ENCODE results near the gene GLIS1.

The GLIS1 gene

GRCh38 chr1:53514436-53514835, 224.5 kb downstream of the GLIS1 start:
- DNase-seq: no peak

- DNase-seq: no peak
These were observed 225.1 kb downstream of the GLIS1 start for GRCh38 chr1:53513846-53514245.

- no peak for DNase-seq
These were observed 225.9 kb downstream of the GLIS1 start for GRCh38 chr1:53512807-53513755.

- no peak for DNase-seq
These were observed 226.8 kb downstream of the GLIS1 start for GRCh38 chr1:53511933-53512806.

GRCh38 chr1:53511323-53511932, 227.5 kb downstream of the GLIS1 start:
- DNase-seq: no peak

- DNase-seq: no peak
These were observed 228.7 kb downstream of the GLIS1 start for GRCh38 chr1:53510215-53510614.

- DNase-seq: no peak
These were observed 229.2 kb downstream of the GLIS1 start for GRCh38 chr1:53509775-53510174.

- no peak for DNase-seq
These were observed 229.8 kb downstream of the GLIS1 start for GRCh38 chr1:53508991-53509666.

- no peak for DNase-seq
These were observed 230.6 kb downstream of the GLIS1 start for GRCh38 chr1:53508056-53508990.

- no peak for DNase-seq
These were observed 231.7 kb downstream of the GLIS1 start for GRCh38 chr1:53507116-53507820.

- no peak for DNase-seq
These were observed 232.5 kb downstream of the GLIS1 start for GRCh38 chr1:53506355-53507050.

GRCh38 chr1:53505891-53506290, 233.1 kb downstream of the GLIS1 start:
- DNase-seq: no peak

- no peak for DNase-seq
These were observed 233.6 kb downstream of the GLIS1 start for GRCh38 chr1:53505401-53505800.

- DNase-seq: no peak
These were observed 234.1 kb downstream of the GLIS1 start for GRCh38 chr1:53504901-53505300.

GRCh38 chr1:53503433-53504217, 235.3 kb downstream of the GLIS1 start:
- no peak for DNase-seq

- no peak for DNase-seq
These were observed 236.1 kb downstream of the GLIS1 start for GRCh38 chr1:53502641-53503432.

GRCh38 chr1:53501065-53502005, 237.6 kb downstream of the GLIS1 start:
- no peak for DNase-seq
